Right lung (tissue), 5 donors: ENCODE data around the gene PHF21B. TPM values are rescaled to one million over a fixed set of nuclear protein-coding genes. Genes with fewer than 3 reads are reported as not detected.

Experiments
- DNase-seq, 2 donors: peaks; one replicate each; pipeline ENCODE4 v3.0.0-alpha.2; 2013
- polyA plus RNA-seq, 5 donors: library from polyadenylated mRNA; unstranded; fragments of 120-200 nt; gene quantifications; one replicate each; pipeline versions ENCODE4 v1.2.1 to v1.2.3, GENCODE V29; 2013; ENCODE audit warnings: inconsistent platforms in 1 of 5, low replicate concordance in 1 of 5; ENCODE audit not compliant: insufficient read length in 5 of 5, insufficient read depth in 1 of 5

The PHF21B gene
- polyA plus RNA-seq, 5 donors, result 0.68 to 1.2 (median 0.86) TPM

GRCh38 chr22:45014654-45015053 lies 4.8 kb upstream of the PHF21B start:
- no peak for DNase-seq

GRCh38 chr22:45013138-45013537 lies 3.3 kb upstream of the PHF21B start:
- DNase-seq, result no peak

DNA sequence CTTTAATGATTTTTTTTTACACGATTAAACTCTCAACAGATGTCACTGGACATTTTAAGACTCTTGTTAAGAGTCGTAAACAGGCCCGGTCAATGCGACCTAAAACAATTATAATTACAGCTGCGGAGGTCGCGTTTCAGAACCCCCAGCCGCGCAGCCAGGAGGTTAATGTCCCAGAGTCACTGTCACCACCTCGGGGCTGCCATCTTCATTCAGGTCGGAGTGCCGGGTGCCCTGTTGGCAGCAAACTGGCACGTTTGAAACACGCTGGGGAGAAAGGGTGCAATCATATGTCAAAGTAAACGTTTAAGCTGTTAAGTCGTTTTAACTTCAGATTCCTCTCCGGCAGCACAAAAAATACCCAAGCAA lies 711 bp upstream of the PHF21B start:
- no peak for DNase-seq

DNA sequence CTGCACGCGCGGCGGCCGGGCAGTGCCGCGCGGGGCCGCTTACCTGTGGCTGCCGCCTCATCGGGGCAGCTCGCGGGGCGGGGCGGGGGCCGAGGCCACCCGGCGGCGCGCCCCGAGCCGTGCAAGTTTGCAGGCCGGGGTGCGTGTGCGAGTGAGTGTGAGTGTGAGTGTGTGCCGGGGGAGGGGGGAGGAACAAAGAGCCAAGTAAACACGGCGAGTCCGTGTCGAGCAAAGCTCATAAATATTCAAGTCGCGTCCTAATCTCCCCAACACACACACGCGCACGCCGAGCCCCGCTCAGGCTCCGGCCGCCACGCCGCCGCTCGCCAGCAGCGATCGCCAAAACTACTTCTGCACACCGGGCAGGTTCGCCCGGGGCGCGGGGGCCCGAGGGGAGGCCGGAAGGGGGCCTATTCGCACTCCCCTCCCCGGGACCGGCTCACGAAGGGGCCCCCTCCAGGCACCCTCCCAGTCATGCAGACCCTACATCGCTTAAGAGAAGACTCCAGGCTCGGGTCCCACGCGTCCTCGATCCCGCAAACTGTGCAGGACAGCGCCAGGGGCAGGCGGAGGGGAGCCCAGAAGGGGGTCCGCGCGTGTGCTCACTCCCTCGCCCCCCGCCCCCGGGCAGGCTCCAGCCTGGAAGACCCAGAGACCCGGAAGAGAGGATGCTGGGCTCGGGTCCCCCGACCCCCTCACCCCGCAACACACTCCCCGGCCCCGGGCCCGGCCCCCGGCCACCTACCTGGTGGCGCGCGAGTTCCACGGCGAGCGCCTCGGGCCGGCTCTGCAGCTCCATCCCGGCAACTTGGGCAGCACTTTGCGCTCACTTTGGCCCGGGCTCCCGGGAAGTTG lies 827 bp downstream of the PHF21B start:
- no peak for DNase-seq

DNA sequence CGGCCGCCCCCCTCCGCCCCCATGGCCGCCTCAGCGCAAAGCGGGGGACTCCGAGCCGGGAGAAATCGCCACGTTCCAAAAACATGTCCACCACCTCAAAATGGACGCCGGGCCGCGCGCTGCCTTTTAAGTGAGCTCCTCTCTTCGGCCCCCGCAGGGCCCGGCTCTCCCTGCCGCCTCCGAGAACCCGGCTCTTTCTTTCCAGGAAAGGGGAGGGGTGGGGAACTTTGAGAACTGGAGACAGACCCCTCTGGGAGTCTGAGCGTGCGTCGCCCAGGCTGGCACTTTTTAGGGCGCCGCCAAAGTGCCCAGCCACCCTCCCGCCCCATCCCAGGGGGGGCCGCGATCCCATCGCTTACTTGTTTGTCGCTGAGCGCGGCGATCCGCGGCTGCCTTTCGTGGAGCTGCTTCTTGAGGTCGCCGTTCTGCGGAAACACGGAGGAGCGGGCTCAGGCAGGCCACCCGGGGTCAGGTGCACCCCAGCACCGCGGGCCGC lies 1.6 kb downstream of the PHF21B start:
- no peak for DNase-seq

GRCh38 chr22:45007391-45008185 lies 2.2 kb downstream of the PHF21B start:
- peak; percentile 66 to 70 for DNase-seq

DNA sequence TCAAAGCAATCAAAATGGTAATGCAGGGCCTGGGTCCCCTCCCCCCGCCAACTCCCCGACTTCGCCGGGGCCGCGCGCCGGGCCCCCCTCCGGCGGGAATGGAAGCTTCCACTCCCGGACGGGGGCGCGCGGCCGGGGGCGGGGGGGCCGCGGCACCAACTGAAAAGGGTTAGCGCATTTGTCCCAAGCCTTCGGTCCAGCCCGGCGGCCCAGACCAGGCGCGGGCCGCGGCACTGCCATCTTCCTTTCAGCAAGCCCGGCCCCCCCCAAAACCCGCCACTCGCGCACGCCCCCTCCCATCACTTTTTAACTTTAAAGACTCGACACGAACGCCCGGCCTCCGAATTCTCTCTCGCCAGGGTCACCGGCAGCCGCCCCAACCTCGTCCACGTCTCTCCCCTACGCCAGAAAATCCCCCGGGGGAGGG lies 2.8 kb downstream of the PHF21B start:
- DNase-seq, result peak; percentile 53 to 55

DNA sequence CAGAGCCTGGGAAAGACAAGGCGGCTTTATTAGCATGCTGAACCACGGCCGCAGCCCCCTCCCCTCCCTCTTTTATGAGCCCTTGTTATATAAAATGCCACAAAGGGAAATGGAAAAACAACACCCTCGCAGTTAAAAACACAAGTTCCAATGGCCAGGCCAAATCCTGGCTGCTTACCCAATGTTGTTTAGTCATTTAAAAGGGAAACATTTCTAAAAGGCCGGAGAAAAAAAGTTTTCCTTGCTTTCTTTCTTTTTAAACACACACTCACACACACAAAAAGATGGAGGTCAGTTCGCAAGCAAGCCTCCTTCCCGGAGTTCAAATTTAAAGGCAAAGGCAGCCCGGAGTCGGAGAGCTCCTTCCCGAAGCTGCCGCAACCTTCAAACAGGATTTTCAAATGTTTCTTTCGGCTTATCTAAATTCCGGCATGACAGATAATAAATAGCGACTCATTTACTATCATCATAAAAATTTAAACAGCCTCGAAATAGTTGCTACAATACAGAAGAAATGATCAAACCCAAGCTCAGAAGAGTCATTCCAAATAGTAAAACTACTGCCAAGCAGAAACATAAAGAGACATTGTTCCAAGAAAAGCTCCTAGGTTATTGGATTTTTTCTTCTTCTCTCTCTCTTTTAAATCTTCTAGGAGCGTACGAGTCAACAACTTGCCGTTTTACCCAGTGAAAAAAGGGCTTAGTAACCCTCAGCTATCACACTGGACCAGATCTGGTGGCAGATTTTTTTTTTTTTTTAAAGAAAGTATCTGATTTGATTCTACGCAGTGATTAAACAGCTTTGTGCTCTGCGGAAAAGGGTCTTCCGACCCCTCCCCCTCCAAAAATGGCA lies 3.5 kb downstream of the PHF21B start:
- DNase-seq, result peak in 1 of 2 donors; percentile 30

DNA sequence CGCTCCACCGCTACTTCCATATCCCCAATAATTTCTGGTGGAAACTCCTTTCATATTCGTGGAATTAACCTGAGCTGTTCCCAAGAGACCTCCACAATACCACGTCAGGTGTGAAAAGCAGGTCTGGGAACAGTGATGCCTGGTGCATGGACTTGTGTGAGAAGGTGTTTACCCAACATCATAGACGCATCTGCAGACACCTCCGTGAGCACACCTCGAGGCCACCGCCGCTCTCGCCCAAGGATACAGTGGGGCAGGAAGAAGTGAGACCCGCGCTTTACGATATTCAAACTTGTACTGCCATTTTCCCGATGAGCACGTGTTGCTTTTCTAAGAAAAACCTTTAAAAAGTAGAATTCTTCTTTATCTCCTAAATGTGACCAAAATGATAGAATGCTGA lies 8.2 kb downstream of the PHF21B start:
- DNase-seq, result no peak

DNA sequence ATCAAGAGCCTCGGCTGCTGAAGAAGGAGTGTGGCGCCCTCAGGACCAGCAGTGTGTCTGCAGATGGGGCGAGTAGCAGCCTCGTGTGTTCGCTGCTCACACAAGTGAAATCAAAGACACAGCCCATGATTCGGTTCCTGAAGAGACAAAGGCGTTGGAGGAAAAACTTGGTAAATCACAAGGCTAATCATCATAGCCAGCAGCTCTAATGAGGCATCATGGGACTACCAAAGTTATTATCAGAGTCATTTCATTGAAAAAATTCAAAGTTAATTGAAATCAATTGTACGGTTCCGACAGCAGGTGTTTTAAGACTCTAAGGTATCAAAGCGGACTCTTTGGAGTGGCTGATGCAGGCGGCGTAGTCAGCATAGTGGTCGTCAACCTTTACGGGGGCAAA lies 9.5 kb downstream of the PHF21B start:
- no peak for DNase-seq

GRCh38 chr22:44999687-45000086 lies 10.1 kb downstream of the PHF21B start:
- DNase-seq, result no peak

DNA sequence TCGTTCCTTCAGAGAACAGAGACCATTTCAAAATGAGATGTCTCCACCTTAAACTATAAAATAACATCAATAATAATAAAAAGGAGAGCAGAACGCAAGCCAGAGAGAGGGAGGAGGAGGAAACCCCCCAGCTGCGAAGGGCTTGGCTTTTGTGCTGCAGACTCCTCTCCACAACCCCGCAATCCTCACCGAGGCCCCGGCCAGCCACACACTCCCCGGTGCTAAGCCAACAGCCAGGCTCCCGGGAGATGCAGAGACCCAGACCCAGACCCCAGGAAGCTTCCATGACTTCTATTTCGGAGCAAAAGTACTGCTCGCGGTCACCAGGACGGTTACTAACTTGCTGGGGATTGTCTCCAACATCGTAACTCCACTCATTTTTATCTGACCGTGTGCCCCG lies 10.6 kb downstream of the PHF21B start:
- DNase-seq, result no peak

- DNase-seq, result no peak
Measured at GRCh38 chr22:44998296-44998695, 11.5 kb downstream of the PHF21B start.

GRCh38 chr22:44997060-44997459 lies 12.7 kb downstream of the PHF21B start:
- DNase-seq, result no peak

DNA sequence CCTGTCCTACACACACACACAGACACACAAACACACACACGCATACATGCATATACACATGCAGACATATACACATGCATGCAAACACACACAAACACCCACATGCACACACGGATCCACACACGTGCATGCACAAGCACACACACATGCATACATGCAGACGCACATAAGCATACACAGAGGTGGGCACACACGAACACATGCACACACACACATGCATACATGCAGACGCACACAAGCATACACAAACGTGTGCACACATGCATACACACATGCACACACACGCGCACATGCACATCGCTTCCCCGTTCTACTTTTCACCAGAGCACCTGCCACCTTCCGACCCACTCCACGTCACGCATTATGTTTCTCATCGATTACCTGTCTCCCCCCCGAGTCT lies 13.2 kb downstream of the PHF21B start:
- no peak for DNase-seq

DNA sequence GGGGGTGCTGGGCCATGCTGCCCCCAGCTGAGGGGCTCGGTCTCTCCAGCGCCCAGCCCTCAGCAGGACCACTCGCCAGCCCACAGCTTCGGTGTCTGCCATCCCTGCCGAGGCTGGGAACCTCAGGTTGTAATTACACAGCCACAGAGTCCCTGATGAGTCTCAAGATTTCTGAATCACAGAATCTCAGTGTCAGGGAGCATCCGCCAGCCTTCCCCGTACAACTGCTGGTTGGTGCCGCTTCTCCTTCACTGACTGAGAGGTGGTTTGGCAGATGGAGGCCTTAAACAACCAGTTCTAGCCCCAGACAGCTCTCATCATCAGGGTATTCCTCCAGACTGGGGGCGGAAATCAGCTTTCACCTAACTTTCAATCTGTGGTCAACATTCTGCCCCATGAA lies 13.7 kb downstream of the PHF21B start:
- DNase-seq, result no peak

DNA sequence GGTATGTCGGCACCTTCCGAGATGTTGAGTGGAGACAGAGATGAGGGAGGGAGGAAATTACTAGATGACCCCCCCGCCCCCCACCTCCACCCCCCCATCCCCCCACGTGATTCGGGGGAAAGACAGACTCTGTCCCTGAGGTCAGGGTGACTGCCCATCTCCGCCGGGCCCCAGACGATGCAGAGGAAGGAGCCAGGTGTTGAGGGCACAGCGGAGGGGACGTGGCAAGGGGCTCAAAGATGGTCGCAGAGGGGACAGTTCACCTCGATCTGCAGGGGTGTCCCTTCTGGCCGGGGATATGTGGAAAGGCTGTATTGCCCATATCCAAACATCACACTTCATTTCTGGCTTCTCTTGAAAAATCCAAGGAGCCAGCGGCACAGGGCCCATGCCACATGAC lies 14.1 kb downstream of the PHF21B start:
- DNase-seq, result no peak

GRCh38 chr22:44995105-44995514 lies 14.7 kb downstream of the PHF21B start:
- no peak for DNase-seq

DNA sequence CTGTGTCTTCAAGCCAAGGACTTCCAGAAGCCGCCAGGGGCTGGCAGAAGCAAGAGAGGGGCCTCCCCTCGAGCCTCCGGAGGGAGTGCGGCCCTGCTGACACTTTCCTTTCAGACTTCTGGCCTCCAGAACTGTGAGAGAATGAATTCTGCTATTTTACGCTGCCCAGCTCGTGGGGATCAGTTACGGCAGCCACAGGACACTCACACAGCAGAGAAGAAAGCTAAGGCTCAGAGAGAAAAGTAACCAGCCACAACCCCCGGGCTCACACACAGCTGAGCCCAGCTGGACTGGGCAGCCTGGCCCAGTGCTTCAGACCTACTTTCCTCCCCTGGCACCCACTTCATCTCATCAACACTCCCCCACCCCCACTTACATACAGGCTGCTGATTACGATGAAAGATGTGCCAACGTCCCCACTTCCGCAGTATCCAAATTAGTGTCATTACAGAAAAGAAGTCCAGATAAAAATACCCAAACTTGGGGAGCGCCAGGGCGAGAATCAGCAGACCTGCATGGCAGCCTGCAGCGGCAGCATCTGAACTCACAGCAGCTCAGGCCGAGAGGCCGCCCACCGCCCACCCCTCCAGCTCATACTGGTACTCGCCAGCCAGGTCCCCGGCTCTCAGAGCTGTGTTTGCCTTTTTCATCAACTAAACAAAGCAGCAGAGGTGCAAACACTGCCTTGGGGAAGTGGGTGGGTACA lies 15.3 kb downstream of the PHF21B start:
- DNase-seq, result no peak

- no peak for DNase-seq
Measured at GRCh38 chr22:44992166-44992565, 17.6 kb downstream of the PHF21B start.

DNA sequence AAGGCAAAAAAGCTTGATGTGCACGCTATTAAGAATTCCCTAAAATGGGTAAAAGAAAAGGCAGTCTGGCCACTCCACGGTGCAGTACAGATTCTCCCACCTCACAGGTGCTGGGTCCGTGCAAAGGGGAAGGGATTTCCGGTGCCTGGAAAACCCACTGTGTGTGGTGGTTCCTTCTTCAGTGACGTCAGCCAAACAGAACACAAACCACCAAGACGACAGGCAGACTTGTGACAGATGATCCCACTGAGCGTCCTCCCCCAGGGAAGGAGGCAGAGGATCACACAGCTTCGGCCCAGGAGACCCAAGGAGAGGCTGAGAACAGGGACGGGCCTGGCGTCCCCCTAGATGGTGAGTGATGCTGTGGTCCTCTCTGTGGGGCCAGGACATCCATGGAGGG lies 18.6 kb downstream of the PHF21B start:
- DNase-seq, result no peak
